ENCODE data around the gene FITM1.

FITM1 gene

GRCh38 chr14:24117179-24117578 lies 13.3 kb upstream of the FITM1 start:
- TF ChIP-seq CTCF (IDR thresholded peaks at IDR 0.05; ENCODE audit: low read depth, low read length): no peak
- in situ Hi-C loops (cut with HindIII; ENCODE audit: low sequenced_read_pairs): no loop called here

GRCh38 chr14:24119691-24120090 lies 10.8 kb upstream of the FITM1 start:
- TF ChIP-seq CTCF (IDR thresholded peaks at IDR 0.05; ENCODE audit: low read depth, low read length): no peak
- in situ Hi-C loops (cut with HindIII; ENCODE audit: low sequenced_read_pairs): no loop called here
- H3K4me3 ChIP-seq (ENCODE audit: low read depth, low read length): no peak overlapping the region

More at GRCh38 chr14:24117179-24117578, 13.3 kb upstream of the FITM1 start:
- DNase-seq (ENCODE audit: low read depth, low spot score): no peak
- no peak overlapping the region for H3K4me3 ChIP-seq (ENCODE audit: low read depth, low read length)

GRCh38 chr14:24121210-24121609 lies 9.2 kb upstream of the FITM1 start:
- no peak for DNase-seq (ENCODE audit: low read depth, low spot score)
- no peak overlapping the region for H3K4me3 ChIP-seq (ENCODE audit: low read depth, low read length)
- no peak for TF ChIP-seq CTCF (IDR thresholded peaks at IDR 0.05; ENCODE audit: low read depth, low read length)
- in situ Hi-C loops (cut with HindIII; ENCODE audit: low sequenced_read_pairs): no loop called here

More at GRCh38 chr14:24119691-24120090, 10.8 kb upstream of the FITM1 start:
- no peak for DNase-seq (ENCODE audit: low read depth, low spot score)

DNA sequence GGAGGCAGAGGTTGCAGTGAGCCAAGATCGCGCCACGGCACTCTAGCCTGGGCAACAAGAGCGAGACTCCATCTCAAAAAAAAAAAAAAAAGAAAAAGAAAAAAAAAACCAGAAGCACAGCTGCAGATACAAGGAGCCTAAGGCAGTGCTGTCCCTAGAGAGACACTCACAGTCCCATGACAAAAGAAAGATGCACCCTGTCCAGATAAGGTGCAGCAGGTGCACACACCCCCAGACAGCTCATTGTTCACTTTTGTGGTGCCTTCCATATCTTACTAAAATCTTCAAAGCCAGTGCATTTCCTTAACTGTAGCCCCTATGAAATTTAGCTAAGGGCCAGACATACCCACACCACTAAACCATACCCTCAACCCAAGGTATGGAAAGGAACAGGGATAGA lies 8.0 kb upstream of the FITM1 start:
- TF ChIP-seq CTCF (IDR thresholded peaks at IDR 0.05; ENCODE audit: low read depth, low read length): no peak
- in situ Hi-C loops (cut with HindIII; ENCODE audit: low sequenced_read_pairs): no loop called here
- DNase-seq (ENCODE audit: low read depth, low spot score): no peak
- no peak overlapping the region for H3K4me3 ChIP-seq (ENCODE audit: low read depth, low read length)

GRCh38 chr14:24122898-24123297 lies 7.6 kb upstream of the FITM1 start:
- in situ Hi-C loops (cut with HindIII; ENCODE audit: low sequenced_read_pairs): no loop called here
- no peak for TF ChIP-seq CTCF (IDR thresholded peaks at IDR 0.05; ENCODE audit: low read depth, low read length)
- H3K4me3 ChIP-seq (ENCODE audit: low read depth, low read length): no peak overlapping the region
- no peak for DNase-seq (ENCODE audit: low read depth, low spot score)

DNA sequence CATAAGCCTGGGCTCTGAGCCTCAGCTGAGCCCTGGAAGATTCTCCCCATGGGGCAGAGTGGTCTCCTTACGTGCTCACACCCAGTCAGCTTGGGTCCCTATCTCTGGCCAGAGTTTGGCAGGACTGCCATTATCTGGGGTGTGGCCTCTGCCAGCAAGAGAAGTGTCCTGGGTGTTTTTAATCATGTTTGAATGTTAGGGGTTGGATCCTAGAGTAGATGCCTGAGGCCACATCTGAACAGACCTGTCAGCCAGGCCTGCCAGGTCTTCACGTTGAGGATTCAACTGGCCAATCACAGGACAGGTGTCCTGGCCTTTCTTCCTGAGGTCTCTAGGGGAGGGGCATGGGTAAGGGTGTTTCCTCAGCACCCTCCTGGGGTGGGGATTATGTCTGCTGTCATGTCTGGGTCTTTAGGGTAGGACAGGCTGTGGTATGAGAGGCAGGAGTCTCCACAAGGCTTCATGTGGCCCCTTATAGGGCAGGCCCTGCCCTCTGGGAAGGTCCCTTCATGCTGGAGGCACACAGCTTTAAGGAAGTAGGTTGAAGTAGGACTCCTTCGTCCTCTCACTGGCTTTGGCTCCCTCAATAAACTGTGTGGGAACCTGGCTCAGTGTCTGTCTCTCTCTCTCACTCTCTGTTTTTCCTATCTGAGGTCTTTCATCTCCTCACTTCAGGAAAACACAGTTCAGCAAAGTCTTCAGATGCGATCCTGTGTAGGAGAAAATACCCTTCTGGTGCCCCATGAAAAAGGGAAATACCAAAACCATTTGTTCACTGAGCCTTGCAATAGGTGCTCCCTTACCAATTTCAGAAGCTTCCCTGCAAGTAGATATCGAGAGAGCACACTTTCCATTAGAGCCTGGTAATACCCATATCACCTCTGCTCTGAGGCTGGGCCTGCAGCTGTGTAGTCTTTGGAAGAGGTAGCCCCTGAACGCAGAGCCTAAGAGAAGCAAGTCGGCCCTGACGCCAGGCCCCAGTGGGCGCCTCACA lies 6.7 kb upstream of the FITM1 start:
- in situ Hi-C loops (cut with HindIII; ENCODE audit: low sequenced_read_pairs): no loop called here
- no peak for DNase-seq (ENCODE audit: low read depth, low spot score)
- H3K4me3 ChIP-seq (ENCODE audit: low read depth, low read length): no peak overlapping the region
- TF ChIP-seq CTCF (IDR thresholded peaks at IDR 0.05; ENCODE audit: low read depth, low read length): no peak

Data from astrocyte of the spinal cord (primary cell).